Stimulated activated CD8-positive, alpha-beta memory T cell treated with anti-CD3 and anti-CD28 coated beads, Interleukin-12 subunit alpha, Interleukin-12 subunit beta, amount 100 ng/mL, for 1 hour (primary cell): ENCODE results near the gene NCEH1.

ENCODE experiments used
- DNase-seq: peaks from one replicate; pipeline ENCODE4 v3.0.0-alpha.2; 2020; ENCODE audit warnings: low read depth

NCEH1 gene

GRCh38 chr3:172646439-172647015 is 64.3 kb downstream of the NCEH1 start:
- DNase-seq: no peak

DNA sequence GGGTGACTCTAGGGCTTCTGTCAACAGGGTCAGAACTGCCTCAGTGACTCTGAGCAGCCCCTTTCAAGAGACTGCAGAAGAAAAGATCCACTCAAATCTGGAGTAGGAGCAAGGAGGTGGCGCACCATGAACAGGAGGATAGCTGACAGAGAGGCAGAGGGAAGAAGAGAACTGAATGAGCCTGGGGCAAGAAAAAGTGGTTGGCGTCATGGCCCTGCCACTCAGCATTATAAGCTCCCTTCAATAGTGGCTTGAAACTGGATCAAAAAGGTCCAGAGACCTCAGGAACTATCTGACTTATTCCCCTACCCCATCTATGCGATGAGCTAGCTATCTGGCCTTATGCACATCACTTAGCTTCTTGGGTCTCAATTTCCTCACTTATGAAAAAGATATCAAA is 66.6 kb downstream of the NCEH1 start:
- no peak for DNase-seq

DNA sequence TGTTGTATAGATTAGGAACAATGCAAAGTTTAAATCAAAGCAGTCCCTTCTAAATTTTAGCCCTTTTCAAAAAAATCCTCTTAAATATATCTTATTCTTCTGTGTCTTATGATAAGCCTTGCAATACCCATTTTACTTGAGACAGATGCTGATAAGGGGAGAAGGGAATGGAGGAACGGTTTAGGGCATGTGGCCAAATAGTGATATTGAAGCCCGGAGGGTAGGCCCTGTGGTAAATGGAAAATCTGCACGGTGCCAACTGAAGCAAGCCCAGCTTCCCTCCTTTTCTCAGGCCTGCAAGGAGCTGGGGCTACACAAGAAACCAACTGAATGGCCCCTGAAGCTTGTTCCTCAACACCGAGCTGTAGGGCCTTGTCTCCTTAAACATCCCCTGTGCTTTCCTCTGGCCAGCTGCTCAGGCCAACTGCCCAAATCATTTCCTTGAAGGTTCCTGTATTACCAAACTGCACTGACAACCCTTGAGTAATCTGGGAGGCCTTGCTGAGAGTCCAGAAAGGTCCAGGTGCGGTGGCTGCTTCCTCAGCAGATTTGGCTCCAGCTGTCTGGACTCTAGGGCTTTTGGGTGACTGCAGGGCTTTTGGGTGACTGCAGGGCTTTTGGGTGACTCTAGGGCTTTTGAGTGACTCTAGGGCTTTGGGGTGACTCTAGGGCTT is 67.2 kb downstream of the NCEH1 start:
- DNase-seq: no peak

GRCh38 chr3:172641291-172641690 is 69.6 kb downstream of the NCEH1 start:
- DNase-seq: no peak

DNA sequence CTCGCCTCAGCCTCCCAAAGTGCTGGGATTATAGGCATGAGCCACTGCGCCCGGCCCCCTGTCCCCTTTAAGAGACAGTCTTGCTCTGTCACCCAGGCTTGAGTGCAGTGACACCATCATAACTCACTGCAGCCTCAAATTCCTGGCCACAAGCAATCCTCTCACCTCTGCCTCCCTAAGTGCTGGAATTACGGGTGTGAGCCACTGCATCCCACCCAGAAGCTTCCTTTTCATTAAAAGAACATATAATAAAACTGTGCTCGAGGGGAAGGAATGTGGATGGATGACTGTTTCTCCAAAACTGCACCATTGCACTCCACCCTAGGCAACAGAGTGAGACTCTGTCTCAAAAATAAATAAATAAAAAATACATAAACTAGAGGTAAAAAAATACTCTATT is 70.1 kb downstream of the NCEH1 start:
- DNase-seq: no peak

DNA sequence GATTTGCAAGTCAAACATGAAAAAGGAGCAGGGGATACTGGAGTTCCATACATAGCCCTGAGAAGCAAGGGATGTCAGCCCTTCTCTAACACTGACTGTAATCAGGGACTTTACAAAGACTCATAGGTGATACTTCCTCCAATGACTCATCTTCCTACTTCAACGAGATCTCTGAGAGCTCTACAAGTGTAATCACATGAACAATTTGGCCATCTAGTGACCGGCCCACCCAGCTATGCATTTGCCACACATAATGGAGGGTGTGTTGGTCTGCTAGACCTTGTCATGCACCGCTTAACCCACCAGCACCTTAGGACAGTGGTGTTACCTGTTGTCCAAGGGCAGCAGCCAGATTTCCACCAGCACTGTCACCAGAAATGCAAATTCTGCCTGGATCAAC is 75.3 kb downstream of the NCEH1 start:
- DNase-seq: peak; percentile 1

GRCh38 chr3:172634948-172635347 is 75.9 kb downstream of the NCEH1 start:
- DNase-seq: no peak

DNA sequence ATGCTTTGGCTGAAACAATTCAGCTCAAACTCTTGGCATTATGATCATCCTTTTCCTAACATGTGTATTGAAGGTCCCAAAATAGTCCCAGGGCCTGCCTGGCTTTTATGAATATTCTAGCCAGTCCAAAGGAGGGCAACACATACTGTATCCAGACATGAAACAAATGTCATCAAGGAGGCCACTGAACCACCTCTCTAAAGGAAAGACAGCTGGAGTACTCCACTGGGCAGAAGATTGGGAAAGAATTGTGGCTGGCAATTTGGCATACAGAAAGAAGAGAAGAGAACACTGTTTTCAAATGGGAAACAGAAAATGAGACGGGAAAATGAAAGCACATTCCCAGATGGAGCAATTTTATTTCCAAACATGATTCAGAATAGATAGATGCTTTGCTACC is 80.6 kb downstream of the NCEH1 start:
- no peak for DNase-seq

DNA sequence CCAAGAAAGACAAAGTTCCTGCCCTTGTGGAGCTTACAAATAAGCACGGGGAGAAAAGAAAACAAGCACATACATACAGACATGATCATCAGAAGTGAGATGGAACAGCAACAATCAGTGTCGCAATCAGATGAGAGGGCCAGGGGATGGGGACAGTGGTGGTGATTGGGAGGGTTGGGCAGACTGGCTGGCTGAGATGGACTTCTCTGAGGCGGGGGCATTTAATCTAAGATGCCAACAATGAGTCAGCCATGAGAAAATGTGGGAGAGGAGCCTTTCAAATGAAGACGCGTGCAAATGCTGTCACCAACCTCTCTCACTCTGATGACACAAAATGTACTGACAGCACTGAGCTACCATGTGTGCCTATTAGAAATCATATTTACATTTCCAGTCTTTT is 81.4 kb downstream of the NCEH1 start:
- DNase-seq: no peak

DNA sequence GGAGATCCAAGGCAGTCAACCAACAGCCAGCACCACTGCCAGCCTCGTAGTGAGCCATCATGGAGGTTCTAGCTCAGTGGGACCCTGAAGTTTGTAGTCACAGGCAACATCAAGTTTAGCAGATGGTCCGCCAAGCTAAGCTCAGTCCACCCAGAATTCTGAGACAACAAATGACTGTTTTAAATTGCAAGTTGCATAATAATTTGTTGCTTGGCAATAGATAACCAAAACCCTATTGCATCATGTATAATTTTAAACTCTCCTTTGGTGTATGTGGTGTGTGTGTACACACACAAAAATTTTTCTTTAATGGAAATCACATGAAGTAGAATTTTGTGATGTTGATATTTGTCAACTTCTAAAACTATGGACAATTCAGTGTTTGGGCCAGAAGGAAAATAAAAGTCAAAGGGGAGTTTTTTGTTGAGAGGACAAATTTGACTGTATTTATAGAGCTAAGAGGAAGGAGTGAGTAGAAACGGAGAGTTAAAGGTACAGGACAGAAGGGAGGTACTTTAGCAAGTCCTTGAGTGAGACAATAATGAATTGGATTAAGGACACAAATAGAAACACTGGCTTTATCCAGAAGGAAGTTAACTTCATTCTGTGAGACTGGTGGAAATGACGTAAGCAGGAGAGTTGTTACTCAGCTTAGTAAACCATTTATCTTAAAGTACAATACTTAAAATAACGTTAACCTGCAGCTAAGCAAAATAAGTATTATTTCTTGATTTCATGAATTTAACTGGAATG is 83.6 kb downstream of the NCEH1 start:
- no peak for DNase-seq

DNA sequence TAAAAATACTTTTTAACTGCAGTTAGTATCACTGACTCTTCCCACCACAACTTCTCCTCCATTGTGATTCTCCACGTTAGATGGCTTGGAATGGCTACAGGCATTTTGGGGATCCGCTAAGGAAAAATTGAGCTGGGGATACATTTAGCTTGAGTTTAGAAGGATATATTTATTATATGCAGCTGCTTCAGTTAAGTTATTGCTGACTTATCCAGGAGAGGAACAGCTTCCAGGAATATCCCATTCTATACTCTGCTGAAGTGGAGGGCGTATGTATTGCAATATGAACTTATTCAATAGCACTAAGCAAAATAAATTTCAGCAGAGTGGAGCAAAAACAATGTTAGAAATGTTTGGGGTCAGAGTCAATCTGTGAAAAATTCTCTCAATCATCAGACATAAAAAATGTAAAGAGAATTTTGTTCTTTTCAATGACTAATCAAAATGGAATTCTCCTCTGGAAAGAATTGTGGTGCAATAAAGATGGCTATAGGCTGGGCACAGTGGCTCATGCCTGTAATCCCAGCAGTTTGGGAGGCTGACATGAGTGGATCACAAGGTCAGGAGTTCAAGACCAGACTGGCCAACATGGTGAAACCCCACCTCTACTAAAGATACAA is 84.7 kb downstream of the NCEH1 start:
- DNase-seq: no peak

GRCh38 chr3:172625404-172625803 is 85.5 kb downstream of the NCEH1 start:
- DNase-seq: no peak

DNA sequence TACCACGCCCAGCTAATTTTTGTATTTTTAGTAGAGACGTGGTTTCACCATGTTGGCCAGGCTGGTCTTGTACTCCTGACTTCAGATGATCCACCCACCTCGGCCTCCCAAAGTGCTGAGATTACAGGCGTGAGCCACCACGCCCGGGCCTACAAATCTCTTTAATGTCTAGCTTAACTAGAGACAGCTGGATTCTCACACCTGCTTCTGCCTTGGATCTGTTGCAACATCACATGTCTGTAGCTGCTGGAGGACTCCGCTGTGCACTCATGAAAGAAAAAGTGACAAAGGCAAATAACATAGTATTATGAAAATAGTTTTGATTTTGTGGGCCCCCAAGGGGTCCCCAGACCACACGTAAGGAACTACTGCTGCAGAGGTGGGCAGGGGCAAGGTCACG is 85.9 kb downstream of the NCEH1 start:
- no peak for DNase-seq

DNA sequence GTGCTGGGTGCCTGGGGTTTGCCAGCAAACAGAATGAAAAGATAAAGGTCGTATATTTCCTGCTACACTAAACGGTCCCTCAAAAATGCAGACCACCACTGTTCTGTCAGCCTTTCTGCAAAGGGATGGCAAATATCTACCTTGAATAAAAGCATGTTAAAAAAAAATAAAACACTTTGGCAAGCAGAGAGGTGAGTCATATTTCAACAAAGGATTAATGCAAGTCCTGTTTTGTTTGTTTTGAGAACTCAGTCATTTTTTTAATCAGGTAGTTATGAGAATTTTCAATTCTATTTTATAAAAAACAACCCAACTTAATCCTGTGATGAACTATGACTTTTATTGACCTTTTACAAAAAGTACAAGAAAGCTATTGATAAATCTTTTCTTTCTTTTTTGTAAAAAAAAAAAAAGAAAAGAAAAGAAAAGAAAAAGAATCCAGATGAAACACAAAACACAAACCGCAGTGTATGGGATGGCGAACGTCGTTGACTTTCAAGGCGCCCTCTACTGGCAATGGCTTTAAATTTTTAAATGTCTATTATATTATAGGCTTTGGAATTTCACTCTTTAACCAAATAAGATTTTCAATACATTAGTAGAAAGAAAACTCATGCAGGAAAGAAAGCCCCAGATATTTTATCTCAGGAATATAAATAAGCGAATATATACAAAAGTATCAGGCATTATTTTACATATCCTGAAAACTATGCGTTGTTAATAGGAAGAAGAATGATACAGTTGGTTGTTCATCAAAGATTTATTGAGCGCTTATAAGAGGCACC is 87.8 kb downstream of the NCEH1 start:
- DNase-seq: peak; percentile 24

GRCh38 chr3:172622156-172622555 is 88.7 kb downstream of the NCEH1 start:
- DNase-seq: no peak

- no peak for DNase-seq
Observed at GRCh38 chr3:172617976-172618375, 92.9 kb downstream of the NCEH1 start.

- DNase-seq: no peak
Observed at GRCh38 chr3:172617013-172617706, 93.7 kb downstream of the NCEH1 start.

GRCh38 chr3:172616031-172616461 is 94.8 kb downstream of the NCEH1 start:
- DNase-seq: no peak

DNA sequence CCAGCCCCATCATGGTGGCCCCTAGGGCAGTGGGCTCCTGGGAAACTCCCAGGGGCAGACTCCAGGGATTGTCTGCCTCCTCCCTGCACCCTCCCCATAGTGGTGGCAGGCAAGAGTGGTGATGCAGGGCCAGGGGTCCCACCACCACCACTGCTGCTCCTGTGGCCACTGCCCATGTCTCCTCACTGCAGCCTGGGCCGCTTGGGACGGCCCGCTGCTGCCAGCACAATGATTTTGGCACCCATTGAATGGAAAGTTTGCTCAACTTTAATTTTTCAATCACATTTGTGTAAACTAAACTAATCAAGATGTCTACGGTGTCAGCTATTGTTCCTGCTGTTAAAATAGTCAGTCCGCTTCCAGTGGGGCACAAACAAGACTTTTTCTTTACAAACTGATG is 95.6 kb downstream of the NCEH1 start:
- DNase-seq: no peak

GRCh38 chr3:172614340-172615274 is 96.3 kb downstream of the NCEH1 start:
- DNase-seq: no peak
